ENCODE data around the gene ITGB8. TPM values are rescaled to one million over a fixed set of nuclear protein-coding genes. Genes with fewer than 3 reads are reported as not detected.

ITGB8 gene
- total RNA-seq, 1 donor: 11.3 TPM

DNA sequence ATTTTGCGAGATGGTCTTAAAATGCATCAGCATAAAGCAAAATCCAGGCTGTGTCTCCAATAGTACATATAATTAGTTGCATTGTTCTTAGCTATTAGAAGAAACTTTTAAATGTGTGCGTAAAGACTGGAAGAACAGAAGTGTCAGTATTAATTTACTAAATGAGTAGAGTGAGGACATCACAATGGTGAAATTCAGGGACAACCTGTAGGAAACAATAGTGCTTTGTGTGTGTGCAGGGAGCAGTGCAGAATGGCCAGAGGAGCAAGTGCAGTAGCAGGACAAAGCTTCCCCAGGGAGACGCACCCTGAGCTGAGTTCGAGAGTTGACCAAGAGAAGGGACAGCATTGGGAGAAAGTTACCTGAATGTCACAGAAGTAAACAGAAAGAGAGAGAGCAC is 13.7 kb downstream of the ITGB8 start:
- H3K4me1 ChIP-seq (ENCODE audit: insufficient read depth, low read length): no peaks in the 10 kb centered on the region
- H3K4me3 ChIP-seq (ENCODE audit: low read length): no peak overlapping the region
- H3K9me3 ChIP-seq (ENCODE audit: low read depth, low read length): no peaks in the 10 kb centered on the region
- H3K27me3 ChIP-seq (ENCODE audit: insufficient read depth, low read length): no peaks in the 10 kb centered on the region

DNA sequence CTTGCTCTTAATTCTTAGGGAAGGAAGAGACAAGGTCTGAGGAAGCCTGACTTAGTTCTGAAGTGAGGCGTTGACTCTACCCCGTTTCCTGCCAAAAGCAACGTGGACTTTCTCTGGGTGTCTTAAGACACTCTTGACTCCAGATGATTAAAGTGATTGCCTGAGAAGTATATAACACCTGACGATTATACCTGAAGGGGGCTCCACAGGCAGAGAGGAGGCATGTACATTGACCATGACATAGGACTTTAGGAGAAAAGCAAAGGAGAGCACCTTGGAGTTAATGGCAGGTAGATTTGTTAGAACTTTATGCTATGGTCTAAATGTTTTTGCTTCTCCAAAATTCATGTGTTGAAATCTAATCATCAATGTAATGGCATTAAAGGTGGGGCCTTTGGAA is 15.9 kb downstream of the ITGB8 start:
- Histone ChIP-seq H3K4me3 (ENCODE audit: low read length) (no peak overlapping the region), H3K9me3 (ENCODE audit: low read depth, low read length) (no peaks in the 10 kb centered on the region), H3K4me1 (ENCODE audit: insufficient read depth, low read length) (no peaks in the 10 kb centered on the region), H3K27me3 (ENCODE audit: insufficient read depth, low read length) (no peaks in the 10 kb centered on the region)

DNA sequence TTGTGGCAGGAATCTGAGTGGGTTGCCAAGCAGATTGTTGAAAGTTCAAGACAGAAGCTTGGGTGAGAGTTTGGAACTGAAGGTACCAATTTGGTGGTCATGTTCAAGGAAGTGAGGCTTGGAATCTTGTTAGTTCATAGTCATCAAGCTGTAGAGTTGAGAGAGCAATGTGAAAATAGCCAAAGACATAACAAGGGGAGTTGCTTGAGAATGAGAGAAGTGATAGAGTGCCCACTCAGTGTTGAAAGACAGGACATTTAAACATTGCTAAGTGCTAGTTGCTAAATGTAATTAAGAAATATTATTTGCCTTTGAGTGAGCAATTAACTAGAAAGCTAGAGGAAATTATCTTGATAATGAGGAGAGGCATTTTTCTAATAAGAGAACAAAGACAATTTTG is 17.0 kb downstream of the ITGB8 start:
- no peaks in the 10 kb centered on the region for H3K9me3 ChIP-seq (ENCODE audit: low read depth, low read length)
- no peaks in the 10 kb centered on the region for H3K27me3 ChIP-seq (ENCODE audit: insufficient read depth, low read length)
- H3K4me1 ChIP-seq (ENCODE audit: insufficient read depth, low read length): no peaks in the 10 kb centered on the region
- no peak overlapping the region for H3K4me3 ChIP-seq (ENCODE audit: low read length)

DNA sequence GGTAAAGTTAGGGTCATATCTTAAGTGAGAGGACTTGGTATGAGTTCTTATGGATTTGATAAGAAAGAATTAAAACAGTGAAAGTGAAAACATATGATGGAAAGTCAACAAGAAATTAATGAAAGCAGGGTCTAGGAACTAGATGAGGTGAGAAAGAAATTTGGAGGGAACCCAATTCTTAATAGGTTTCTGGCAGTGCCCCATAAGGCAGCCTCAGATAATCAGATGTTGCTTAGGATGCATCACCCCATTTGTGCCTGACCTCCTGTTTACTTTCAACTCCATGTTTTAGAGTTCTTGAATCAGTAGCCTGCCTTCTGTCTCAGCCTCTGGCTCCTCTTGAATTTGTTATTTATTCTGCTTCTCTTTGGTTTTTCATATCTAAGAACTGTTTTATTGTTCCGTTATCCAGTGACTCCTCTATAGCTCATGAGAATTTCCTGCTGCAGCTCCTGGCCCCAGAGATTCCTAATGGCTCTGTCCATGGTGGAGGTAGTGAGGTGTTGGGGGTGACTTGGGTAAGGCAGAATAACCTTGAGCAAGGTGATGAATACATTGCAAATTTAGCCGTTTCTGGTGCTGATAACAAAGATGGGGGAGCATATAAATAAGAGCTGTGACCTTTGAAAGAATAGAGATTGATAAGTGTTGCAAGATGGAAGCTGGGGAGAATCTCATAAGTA is 17.6 kb downstream of the ITGB8 start:
- no peak overlapping the region for H3K4me3 ChIP-seq (ENCODE audit: low read length)
- H3K9me3 ChIP-seq (ENCODE audit: low read depth, low read length): no peaks in the 10 kb centered on the region
- H3K4me1 ChIP-seq (ENCODE audit: insufficient read depth, low read length): no peaks in the 10 kb centered on the region
- H3K27me3 ChIP-seq (ENCODE audit: insufficient read depth, low read length): no peaks in the 10 kb centered on the region

DNA sequence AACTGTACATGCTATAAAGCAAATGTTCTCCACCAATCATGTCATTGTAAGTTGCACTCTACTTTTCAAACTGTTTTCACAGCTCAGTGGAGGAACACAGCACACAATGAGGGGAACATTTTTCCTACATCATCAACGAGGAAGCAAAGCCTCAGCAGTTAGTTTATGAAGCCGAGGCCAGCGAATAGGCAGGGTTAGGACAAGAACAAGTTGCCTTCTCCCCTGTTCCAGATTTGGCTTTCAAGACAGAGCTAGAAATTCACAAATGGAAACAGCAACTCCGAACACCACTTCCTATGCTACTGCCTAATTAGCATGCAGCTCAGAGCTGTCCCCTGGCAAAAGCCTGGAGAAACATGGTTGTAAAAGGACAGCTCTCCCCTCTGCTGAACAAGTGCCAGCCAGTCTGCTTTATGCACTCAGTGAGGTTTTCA is 19.8 kb downstream of the ITGB8 start:
- no peaks in the 10 kb centered on the region for H3K27me3 ChIP-seq (ENCODE audit: insufficient read depth, low read length)
- no peak overlapping the region for H3K4me3 ChIP-seq (ENCODE audit: low read length)
- no peaks in the 10 kb centered on the region for H3K4me1 ChIP-seq (ENCODE audit: insufficient read depth, low read length)
- H3K9me3 ChIP-seq (ENCODE audit: low read depth, low read length): no peaks in the 10 kb centered on the region

DNA sequence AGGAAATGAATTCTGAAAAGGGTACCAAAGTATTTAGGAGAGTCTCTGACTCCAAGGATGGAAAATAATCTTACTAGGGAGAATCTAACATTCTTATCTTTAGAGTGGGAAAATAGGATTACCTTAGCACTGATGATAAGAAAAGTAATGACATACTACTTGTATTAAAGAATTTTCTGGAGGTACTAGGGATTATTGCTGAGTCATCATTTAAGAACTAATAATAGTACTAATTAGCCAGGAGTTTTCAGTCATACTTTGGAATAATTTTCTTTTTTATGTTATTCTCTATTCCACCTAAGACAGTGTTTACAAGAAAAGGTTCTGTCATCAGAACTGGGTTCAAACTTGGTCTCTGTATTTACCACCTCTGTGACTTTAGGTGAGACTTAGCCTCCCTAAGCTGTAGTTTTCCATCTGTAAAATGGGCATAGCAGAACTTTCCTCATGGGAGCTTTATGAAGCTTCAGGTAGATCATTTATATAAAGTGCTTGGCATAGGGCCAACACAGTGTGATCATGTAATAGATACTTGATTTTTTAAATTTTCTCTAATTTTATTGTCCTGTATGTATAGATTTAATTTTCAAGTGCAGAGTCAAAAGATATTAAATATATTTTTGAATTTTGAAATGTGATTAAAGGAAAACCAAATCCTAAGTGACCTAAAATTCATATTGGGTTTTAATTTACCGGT is 20.4 kb downstream of the ITGB8 start:
- H3K9me3 ChIP-seq (ENCODE audit: low read depth, low read length): no peaks in the 10 kb centered on the region
- H3K4me1 ChIP-seq (ENCODE audit: insufficient read depth, low read length): no peaks in the 10 kb centered on the region
- H3K4me3 ChIP-seq (ENCODE audit: low read length): no peak overlapping the region
- no peaks in the 10 kb centered on the region for H3K27me3 ChIP-seq (ENCODE audit: insufficient read depth, low read length)

DNA sequence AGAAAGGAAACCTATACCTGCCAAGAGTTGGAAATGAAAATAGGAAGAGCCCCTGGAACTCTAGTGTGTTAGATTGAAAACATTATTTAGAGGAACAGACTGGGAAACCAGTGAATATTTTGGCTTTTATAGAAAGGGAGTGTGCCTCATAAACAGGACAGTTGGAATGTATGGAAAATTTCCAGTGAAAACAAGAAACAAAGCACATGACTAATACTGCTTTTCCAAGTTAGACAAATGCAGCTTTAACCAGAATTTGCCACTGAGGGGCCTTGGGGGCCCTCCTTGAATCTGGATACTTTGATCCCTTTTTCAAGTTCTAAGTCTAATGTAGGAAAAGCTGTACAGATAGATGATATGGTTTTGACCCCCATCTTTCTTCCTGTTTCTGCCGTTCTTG is 21.2 kb downstream of the ITGB8 start:
- no peak overlapping the region for H3K4me3 ChIP-seq (ENCODE audit: low read length)
- no peaks in the 10 kb centered on the region for H3K9me3 ChIP-seq (ENCODE audit: low read depth, low read length)
- no peaks in the 10 kb centered on the region for H3K27me3 ChIP-seq (ENCODE audit: insufficient read depth, low read length)
- no peaks in the 10 kb centered on the region for H3K4me1 ChIP-seq (ENCODE audit: insufficient read depth, low read length)

DNA sequence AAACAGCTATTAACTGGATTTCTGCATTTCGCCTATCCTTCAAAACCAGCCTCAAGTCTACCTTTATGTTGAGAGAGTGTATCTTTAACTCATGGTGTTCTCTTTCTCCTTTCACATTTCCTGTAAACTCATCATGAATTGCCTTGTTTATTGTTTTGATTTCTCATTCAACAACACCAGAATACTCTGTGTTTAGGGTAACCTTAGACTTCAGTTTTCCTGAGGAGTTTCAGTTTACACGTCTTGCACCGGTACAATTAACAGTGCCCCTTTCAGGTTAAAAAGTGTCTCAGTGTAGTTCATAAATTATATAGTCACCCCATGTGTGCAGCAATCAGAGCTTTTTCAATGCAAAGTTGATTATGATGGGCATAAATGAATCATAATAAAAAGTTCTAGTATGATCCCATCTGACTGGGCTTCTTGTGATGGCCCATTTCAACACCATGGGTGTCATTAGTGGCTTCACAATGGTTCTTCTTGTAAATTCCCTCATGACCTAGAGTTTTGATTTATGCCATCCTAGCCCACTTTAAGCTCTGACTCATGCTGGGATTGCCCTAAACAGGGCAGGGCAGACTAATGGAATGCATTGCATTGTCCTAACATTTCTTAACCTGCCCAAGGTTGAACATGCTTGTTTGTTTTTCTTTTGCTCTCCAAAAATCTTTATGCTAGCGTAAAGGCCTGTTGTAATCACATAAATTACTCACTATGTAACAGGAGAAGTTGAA is 22.0 kb downstream of the ITGB8 start:
- Histone ChIP-seq H3K27me3 (ENCODE audit: insufficient read depth, low read length) (no peaks in the 10 kb centered on the region), H3K4me1 (ENCODE audit: insufficient read depth, low read length) (no peaks in the 10 kb centered on the region), H3K9me3 (ENCODE audit: low read depth, low read length) (no peaks in the 10 kb centered on the region), H3K4me3 (ENCODE audit: low read length) (no peak overlapping the region)

DNA sequence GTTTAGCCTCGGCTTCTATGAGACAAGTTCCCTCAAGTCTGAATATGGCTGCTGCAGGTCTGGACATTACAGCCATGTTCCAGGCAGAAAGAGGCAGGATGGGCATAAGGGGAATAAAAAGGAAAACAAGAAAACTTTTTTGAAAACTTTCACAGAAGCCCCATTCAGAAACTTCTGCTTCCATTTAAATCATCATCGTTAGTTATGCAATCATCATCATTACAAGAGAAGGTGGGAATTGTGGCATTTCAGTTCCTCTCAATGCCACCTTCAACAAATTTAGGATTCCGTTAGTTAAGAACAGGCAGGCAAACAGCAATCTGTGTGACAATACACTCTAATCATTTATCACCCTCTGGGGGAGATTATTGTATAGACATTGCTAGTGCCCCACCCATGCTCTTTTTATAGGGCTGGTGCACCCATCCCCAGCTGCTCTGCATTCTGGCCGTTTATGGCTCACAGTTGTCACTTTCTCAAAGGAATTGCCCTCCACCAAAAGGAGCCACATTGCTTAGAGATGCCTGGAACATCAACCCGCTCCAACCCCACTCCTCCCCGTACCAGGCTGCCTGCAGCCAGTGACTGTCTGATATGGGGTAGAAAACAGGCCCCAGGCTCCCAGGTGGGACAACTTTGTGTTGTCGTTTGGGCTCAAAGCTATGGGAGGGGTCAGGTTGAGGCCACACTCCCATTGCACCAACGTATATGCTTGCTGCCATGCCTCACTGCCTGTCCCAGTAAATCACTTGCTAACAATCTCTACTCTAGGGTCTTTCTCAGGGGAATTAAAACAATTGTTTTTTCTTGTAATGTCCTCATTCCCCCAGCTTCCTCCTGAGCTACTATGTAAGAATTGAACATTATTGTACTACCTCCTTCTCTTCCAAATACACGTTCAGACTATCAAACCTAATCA is 24.2 kb downstream of the ITGB8 start:
- H3K9me3 ChIP-seq (ENCODE audit: low read depth, low read length): no peaks in the 10 kb centered on the region
- no peaks in the 10 kb centered on the region for H3K27me3 ChIP-seq (ENCODE audit: insufficient read depth, low read length)
- no peaks in the 10 kb centered on the region for H3K4me1 ChIP-seq (ENCODE audit: insufficient read depth, low read length)
- H3K4me3 ChIP-seq (ENCODE audit: low read length): no peak overlapping the region

DNA sequence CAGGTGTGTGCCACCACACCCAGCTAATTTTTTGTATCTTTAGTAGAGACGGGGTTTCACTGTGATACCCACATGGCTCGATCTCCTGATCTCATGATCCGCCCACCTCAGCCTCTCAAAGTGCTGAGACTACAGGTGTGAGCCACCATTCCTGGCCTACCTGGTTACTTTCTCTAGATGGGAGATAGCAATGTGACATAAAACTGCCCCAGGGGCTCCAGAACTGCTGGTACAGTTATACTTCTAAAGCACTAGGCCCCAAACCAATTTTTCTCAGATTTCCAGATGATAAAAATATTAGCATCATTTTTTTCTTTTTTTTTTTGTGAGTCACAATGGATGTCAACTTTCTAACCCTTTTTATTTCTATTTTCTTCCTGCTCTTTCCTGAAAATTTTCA is 27.4 kb downstream of the ITGB8 start:
- Histone ChIP-seq H3K4me1 (ENCODE audit: insufficient read depth, low read length) (no peaks in the 10 kb centered on the region), H3K27me3 (ENCODE audit: insufficient read depth, low read length) (no peaks in the 10 kb centered on the region), H3K4me3 (ENCODE audit: low read length) (no peak overlapping the region), H3K9me3 (ENCODE audit: low read depth, low read length) (no peaks in the 10 kb centered on the region)

DNA sequence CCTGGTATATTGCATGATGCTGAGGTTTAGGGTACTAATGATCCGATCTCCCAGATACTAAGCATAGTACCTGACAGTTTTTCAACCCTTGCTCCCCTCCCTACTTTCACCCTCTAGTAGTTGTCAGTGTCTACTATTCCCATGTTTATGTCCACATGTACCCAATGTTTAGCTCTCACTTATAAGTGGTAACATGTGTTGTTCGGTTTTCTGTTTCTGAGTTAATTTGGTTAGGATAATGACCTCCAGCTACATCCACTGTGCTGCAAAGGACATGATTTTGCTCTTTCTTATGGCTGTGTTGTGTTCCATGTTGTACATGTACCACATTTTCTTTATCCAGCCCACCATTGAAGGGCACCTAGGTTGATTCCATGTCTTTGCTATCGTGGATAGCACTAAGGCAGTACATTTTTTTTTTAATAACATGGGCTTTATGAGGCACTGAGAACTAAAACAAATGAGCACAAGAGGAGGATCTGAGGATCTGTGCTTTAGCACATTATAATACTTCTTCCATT is 28.1 kb downstream of the ITGB8 start:
- no peaks in the 10 kb centered on the region for H3K9me3 ChIP-seq (ENCODE audit: low read depth, low read length)
- H3K4me3 ChIP-seq (ENCODE audit: low read length): no peak overlapping the region
- no peaks in the 10 kb centered on the region for H3K4me1 ChIP-seq (ENCODE audit: insufficient read depth, low read length)
- H3K27me3 ChIP-seq (ENCODE audit: insufficient read depth, low read length): no peaks in the 10 kb centered on the region

DNA sequence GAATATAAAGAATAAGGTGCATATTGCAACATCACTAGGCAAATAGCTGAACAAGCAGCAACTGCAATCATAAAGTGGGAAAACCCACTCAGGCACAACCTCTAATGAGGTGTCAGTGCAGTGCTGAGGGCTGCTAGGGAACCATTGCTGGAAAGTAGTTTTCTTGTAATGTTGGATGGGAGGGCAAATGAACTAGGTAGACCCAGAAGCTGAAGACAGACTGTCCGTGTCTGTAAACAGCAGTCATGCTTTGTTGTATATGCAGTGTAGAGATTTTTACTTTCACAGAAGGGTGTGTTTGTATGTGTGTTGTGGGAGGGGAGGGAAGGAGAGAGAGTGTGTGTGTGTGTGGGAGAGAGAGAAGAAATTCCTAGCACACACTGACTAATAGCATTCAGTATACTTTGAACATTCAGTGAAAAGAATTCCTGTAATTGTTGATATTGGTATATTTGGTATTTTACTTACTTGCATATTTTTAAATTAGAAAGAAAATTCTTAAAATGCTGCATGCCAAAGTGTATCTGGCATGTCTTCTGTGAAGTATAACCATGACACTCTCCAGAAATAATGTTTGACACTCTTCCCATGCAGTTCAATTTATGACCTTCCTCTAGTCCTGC is 28.8 kb downstream of the ITGB8 start:
- H3K9me3 ChIP-seq (ENCODE audit: low read depth, low read length): no peaks in the 10 kb centered on the region
- H3K4me3 ChIP-seq (ENCODE audit: low read length): no peak overlapping the region
- H3K4me1 ChIP-seq (ENCODE audit: insufficient read depth, low read length): no peaks in the 10 kb centered on the region
- H3K27me3 ChIP-seq (ENCODE audit: insufficient read depth, low read length): no peaks in the 10 kb centered on the region

DNA sequence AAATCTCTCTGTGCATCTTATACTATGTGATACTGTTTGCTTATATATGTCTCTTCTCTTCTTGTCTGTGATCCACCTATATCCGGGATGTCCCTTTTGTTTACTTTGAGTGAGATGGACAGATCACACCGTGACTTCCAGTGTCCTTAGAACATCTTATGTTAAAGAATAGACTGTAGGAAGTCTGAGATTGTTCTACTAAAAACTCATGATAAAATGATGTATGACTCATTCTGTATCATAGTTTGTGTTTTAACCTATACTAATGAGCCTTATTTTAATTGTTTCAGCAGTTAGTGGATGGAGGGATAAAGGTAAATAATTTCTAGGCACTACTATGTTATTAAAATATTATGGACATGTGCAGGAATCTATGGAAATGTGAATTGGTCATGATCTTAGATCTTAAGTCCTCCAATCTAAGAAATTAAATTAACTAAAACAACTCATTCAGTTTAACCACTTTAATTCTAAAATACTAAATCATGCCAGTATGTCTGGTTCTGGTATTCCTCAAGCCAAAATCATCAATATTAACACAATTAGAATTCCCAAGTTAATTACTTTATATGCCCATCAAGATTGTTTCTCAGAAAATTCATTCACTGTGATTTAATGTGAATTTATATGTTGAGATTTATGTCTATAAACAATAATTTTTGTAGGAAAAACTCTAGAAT is 32.0 kb downstream of the ITGB8 start:
- Histone ChIP-seq H3K27me3 (ENCODE audit: insufficient read depth, low read length) (no peaks in the 10 kb centered on the region), H3K4me1 (ENCODE audit: insufficient read depth, low read length) (no peaks in the 10 kb centered on the region), H3K4me3 (ENCODE audit: low read length) (no peak overlapping the region), H3K9me3 (ENCODE audit: low read depth, low read length) (no peaks in the 10 kb centered on the region)
